Kasumi-1 (cell line): ENCODE measurements around the gene PALM.

ENCODE experiments used
- DNase-seq, 2 experiments: peaks; one replicate each; lab custom pipeline; 2025; lab: John Stamatoyannopoulos, UW

The PALM gene

DNA sequence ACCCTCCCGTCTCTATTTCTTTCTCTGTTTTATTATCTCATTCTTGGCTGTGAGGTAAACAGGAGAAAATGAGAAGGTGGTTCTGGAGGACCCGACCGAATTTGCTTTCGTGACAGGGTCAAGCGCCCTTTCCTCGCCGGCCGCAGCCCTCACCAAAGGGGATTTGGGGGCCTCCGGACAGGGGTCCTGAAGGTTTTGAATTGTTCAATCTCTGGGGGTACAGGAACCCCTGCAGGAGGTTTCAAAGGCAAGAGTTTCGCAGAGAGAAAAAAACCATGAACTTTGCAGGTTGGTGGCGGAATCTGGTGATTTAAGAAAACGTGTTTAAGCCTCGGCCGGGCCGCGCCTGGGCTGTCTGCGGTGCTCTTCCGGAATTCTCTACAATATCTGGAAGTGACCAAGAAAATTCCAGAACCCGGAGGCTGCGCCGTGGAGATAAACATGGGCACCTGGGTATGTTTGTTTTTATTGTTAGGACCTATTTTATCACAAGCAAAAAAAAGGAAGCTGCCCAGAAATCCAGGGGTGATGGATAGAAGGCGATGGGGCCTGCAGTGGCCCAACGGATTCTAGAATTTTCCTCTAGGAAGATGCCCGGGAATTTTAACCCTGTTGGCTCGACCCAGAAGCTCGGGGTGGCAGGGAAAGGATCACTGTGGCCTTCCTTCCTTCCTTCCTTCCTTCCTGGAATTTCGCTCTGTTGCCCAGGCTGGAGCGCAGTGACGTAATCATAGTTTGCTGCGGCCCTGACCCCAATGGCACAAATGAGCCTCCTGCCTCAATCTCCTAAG is 74.3 kb downstream of the PALM start:
- DNase-seq: no peak

GRCh38 chr19:784541-784940 is 75.8 kb downstream of the PALM start:
- no peak for DNase-seq

DNA sequence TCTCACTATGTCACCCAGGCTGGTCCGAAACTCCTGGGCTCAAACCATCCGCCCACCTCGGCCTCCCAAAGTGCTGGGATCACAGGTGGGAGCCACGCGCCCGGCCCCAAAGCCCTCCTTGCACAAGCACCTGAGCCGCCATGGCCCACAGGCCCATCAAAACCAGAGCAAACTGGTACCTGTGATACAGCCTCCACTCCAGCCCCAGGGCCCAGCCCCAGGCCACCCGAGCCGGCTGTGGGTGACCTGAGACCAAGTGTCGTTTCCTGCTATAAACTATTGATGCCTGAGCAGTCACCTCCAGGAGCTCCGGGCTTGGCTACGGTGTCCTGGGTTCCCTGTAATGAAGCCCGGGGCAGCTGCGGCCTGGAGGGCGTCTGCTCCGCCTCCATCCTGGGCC is 78.8 kb downstream of the PALM start:
- DNase-seq: no peak

- no peak for DNase-seq
Measured at GRCh38 chr19:788686-788982, 79.9 kb downstream of the PALM start.

DNA sequence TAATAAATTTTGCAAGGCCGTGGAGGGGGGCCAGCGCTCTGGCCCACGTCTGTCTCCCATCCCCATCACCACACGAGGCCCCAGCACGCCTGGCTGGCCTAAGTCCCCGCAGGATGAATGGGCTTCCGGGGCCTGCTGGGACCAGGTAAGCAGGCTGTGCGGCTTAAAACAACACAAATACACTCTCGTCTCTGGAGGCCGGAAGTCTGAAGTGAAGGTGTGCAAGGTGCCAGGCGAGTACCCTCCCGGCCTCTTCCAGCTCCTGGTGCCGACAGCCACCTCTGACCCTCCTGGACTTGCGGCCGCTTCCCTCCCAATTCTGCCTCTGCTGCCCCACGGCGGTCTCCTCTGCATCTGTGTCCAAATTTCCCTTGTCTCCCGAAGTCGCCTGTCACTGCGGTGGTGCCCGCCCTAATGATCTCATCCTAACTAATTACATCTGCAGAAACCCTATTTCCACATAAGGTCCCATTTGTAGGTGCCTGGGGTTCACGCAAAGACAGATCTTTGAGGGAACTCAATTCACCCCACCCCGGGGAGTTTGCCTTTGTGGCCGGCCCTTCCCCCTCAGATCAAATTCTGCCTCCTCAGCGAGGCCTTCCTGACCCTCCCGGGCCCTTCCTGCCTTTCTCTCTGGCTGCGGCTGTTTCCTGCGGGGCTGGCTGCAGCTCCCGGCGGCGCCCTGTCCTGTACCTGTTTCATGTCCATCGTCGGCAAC is 80.4 kb downstream of the PALM start:
- DNase-seq: peak; percentile 48 to 52

- no peak for DNase-seq
Measured at GRCh38 chr19:789701-790060, 80.9 kb downstream of the PALM start.

- no peak for DNase-seq
Measured at GRCh38 chr19:791007-791566, 82.4 kb downstream of the PALM start.

DNA sequence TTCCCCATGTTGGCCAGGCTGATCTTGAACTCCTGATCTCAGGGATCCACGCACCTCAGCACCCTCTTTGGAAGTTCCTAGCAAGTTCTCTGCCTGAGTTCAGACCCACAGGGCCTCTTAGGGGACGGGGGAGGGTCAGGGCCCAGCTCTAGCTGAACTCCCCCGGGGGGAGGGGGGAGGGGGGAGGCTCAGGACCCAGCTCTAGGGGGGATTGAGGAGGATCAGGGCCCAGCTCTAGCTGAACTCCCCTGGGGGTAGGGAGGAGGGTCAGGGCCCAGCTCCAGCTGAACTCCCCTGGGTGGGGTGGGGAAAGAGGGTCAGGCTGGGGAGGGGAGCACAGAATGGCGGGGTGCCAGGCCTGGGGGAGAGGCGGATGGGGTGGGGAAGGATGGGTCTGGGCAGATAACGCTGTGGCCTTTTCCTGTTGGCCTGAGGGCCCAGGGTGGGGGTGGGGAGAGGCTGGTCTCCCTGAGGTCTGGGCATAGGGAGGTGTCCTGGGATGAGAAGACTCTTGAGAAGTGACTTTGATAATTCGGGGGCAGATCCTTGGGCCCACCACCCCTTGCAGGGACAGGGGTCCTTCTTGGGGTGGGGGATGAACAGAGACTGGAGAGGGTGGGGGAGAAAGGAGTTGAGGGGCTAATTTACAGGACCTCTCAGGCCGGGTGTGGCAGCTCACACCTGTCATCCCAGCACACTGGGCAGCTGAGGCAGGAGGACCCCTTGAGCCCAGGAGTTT is 83.0 kb downstream of the PALM start:
- no peak for DNase-seq

- no peak for DNase-seq
Measured at GRCh38 chr19:792306-792885, 83.7 kb downstream of the PALM start.

DNA sequence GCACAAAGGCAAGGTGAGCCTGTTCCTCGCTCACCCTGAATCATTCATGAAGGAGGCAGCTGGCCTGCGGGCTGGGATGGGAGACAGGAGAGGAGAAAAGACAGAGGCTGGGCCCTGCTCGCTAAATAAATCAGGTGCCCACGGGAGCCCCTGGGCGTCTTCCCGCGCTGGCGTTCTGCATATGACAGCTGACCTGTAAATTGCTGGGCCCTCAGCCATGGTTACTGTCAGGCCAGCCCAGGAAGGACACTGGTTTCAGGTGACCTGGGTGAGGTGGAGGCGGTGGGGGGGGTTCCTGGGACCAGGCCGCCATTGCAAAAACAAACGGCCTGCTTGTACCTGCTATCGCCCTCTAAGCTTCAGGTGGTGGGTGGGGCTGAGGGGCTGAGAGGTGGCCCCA is 85.1 kb downstream of the PALM start:
- DNase-seq: no peak

GRCh38 chr19:795073-795611 is 86.4 kb downstream of the PALM start:
- no peak for DNase-seq

GRCh38 chr19:795691-796581 is 87.2 kb downstream of the PALM start:
- DNase-seq: no peak

DNA sequence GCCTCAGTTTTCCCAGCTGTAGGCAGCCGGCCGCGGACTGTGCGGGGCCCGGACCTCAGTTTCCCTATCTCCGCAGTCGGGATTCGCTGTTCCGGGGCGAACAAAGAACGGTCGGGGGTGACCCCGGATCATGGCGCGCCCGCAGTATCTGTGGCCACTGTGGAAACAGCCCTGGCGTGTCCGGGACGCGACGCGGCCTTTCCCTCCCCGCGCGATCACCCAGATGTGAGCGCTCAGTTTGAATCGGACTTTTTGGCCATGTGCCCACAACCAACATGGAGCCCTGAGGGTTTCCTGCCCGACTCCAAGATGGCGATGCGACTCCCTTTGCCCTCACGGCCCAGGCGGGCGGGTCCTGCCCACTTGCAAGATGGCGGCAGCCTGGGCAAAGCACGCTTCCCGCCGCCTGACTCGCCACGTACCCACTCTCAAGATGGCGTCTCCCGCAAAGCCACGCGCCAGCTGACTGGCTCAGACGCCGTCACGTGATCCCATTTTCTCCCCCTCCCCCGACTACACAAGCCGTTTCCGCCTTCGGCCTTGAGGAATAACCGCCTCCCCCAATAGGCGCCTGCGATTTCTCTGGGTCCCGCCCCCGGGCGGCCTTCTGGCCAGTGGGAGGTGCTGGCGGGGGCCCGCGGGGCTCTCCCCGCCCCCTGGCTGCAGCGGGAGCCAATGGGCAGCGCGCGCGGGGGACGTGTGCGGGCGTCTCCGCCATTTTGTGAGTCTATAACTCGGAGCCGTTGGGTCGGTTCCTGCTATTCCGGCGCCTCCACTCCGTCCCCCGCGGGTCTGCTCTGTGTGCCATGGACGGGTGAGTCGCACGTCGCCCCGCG is 88.2 kb downstream of the PALM start, which contains the start of gene PTBP1:
TSS of gene PTBP1 (plus strand) at position 761 of the 836 bp plus-strand sequence. CDS start at position 807, 46 bp downstream.
- DNase-seq: peak; percentile 99
